Peyer's patch (tissue), 4 donors: Measurements from ENCODE around the gene MRE11. TPM values are rescaled to one million over a fixed set of nuclear protein-coding genes. Genes with fewer than 3 reads are reported as not detected.
A peak's percentile ranks its signal among the peaks of the same experiment; 100 is the strongest.
"Not testable (repeated sequence)": the region's sequence is repeated elsewhere in the genome, so short reads cannot be mapped to it uniquely, and the experiment has no call there.

Source experiments
- DNase-seq, 3 donors: peaks; one replicate each; pipeline ENCODE4 v3.0.0-alpha.2; 2017 to 2019
- H3K27ac ChIP-seq, 4 donors: fragments of 200-600 bp; sonication (generic); one replicate each; pipeline ENCODE4 v1.5.1; 2016 to 2019
- H3K27me3 ChIP-seq, 2 donors: fragments of 200-600 bp; sonication (generic); one replicate each; pipeline ENCODE4 v1.5.1; 2019
- H3K36me3 ChIP-seq, 3 donors: fragments of 200-600 bp; sonication (generic); one replicate each; pipeline ENCODE4 v1.5.1; 2016 to 2019
- H3K4me1 ChIP-seq, 4 donors: fragments of 200-600 bp; sonication (generic); one replicate each; pipeline ENCODE4 v1.5.1; 2016 to 2019
- H3K4me3 ChIP-seq, 4 donors: fragments of 200-600 bp; sonication (generic); 1 replicate in 3 of 4; 2 replicates in 1 of 4; pipeline ENCODE4 v1.5.1; 2016 to 2019; ENCODE audit warnings: mild to moderate bottlenecking in 1 of 4
- H3K9me3 ChIP-seq, 4 donors: fragments of 200-600 bp; sonication (generic); one replicate each; pipeline ENCODE4 v1.5.1; 2016 to 2019; ENCODE audit warnings: mild to moderate bottlenecking in 1 of 4
- CTCF ChIP-seq, 6 experiments: fragments of 450-650 bp in 4 of 6; fragments of 200-600 bp in 2 of 6; sonication (generic) in 1 of 6; IDR thresholded peaks; one replicate each; pipeline ENCODE4 v1.5.1; 2017 to 2019; ENCODE audit warnings: antibody characterized with exemption in 6 of 6, mild to moderate bottlenecking in 3 of 6, moderate library complexity in 1 of 6
- POLR2A ChIP-seq, 2 donors: fragments of 450-650 bp; IDR thresholded peaks; one replicate each; pipeline ENCODE4 v1.5.1; 2017; ENCODE audit warnings: antibody characterized with exemption in 2 of 2, mild to moderate bottlenecking in 2 of 2, moderate library complexity in 2 of 2
- total RNA-seq, 4 donors: library from RNA; depleted of rRNA; stranded (reverse); fragments of >200 nt; gene quantifications; one replicate each; pipeline ENCODE4 v1.1.0, GENCODE V29; 2016

The MRE11 gene
- total RNA-seq, 4 donors from 2014 or later, result 9.7 to 38.0 (median 14.1) TPM

- no peak overlapping the region for H3K4me3 ChIP-seq
- no peak overlapping the region for H3K27ac ChIP-seq
- DNase-seq, result no peak
- peaks cover 0 to 18% (median 0%) of the 10 kb centered on the region in 4 donors for H3K4me1 ChIP-seq
- TF ChIP-seq CTCF (IDR thresholded peaks at IDR 0.05) (no peak), POLR2A (IDR thresholded peaks at IDR 0.05) (no peak)
- no peaks in the 10 kb centered on the region for H3K9me3 ChIP-seq
- no peaks in the 10 kb centered on the region for H3K36me3 ChIP-seq
- H3K27me3 ChIP-seq, result no peaks in the 10 kb centered on the region
These were observed 21.8 kb upstream of the MRE11 start for GRCh38 chr11:94515398-94515797.

- Histone ChIP-seq H3K4me1 (peaks cover 0 to 18% (median 0%) of the 10 kb centered on the region in 4 donors), H3K4me3 (peak overlapping the region in 2 of 4 donors; percentile 67 to 68), H3K9me3 (no peaks in the 10 kb centered on the region), H3K27me3 (no peaks in the 10 kb centered on the region), H3K27ac (no peak overlapping the region), H3K36me3 (no peaks in the 10 kb centered on the region)
- peak in 1 of 3 donors; percentile 50 for DNase-seq
- TF ChIP-seq CTCF (IDR thresholded peaks at IDR 0.05) (no peak), POLR2A (IDR thresholded peaks at IDR 0.05) (no peak)
These were observed 19.4 kb upstream of the MRE11 start for GRCh38 chr11:94513091-94513490.

- Histone ChIP-seq H3K4me1 (peaks cover 0 to 18% (median 0%) of the 10 kb centered on the region in 4 donors), H3K36me3 (no peaks in the 10 kb centered on the region), H3K9me3 (no peaks in the 10 kb centered on the region), H3K4me3 (peak within 1 kb of the TSS; percentile 38 to 68 (median 54)), H3K27ac (no peak within 1 kb of the TSS), H3K27me3 (no peaks in the 10 kb centered on the region)
- peak; percentile 32 to 72 (median 65) for DNase-seq
- TF ChIP-seq POLR2A (IDR thresholded peaks at IDR 0.05) (no peak), CTCF (IDR thresholded peaks at IDR 0.05) (no peak)
These were observed 18.5 kb upstream of the MRE11 start, which contains the start of gene C11orf97 for GRCh38 chr11:94511932-94512781. Gene C11orf97, plus strand, starts transcription at chr11:94512461. Its CDS starts 68 bp downstream, at chr11:94512529.

GRCh38 chr11:94507485-94507884, 13.8 kb upstream of the MRE11 start:
- Histone ChIP-seq H3K27me3 (no peaks in the 10 kb centered on the region), H3K27ac (no peak overlapping the region), H3K36me3 (no peaks in the 10 kb centered on the region), H3K9me3 (no peaks in the 10 kb centered on the region), H3K4me3 (no peak overlapping the region), H3K4me1 (peaks cover 0 to 8% (median 0%) of the 10 kb centered on the region in 4 donors)
- no peak for TF ChIP-seq CTCF (IDR thresholded peaks at IDR 0.05)
- no peak for TF ChIP-seq POLR2A (IDR thresholded peaks at IDR 0.05)
- no peak for DNase-seq

GRCh38 chr11:94506513-94506912, 12.9 kb upstream of the MRE11 start:
- H3K4me1 ChIP-seq, H3K9me3 ChIP-seq, H3K36me3 ChIP-seq, H3K27me3 ChIP-seq, H3K27ac ChIP-seq, H3K4me3 ChIP-seq: not testable (repeated sequence)
- DNase-seq, result peak in 1 of 3 donors; percentile 56

GRCh38 chr11:94504689-94505293, 11.1 kb upstream of the MRE11 start:
- Histone ChIP-seq H3K9me3 (no peaks in the 10 kb centered on the region), H3K4me1 (no peaks in the 10 kb centered on the region), H3K27me3 (no peaks in the 10 kb centered on the region), H3K36me3 (no peaks in the 10 kb centered on the region), H3K4me3 (no peak overlapping the region), H3K27ac (no peak overlapping the region)
- no peak for DNase-seq
- TF ChIP-seq POLR2A (IDR thresholded peaks at IDR 0.05), result no peak
- TF ChIP-seq CTCF (IDR thresholded peaks at IDR 0.05), result peak; percentile 52 to 72 (median 66)
